SK-N-SH (cell line): ENCODE results near the gene DMRT1. TPM values are rescaled to one million over a fixed set of nuclear protein-coding genes. Genes with fewer than 3 reads are reported as not detected.

Source experiments
- CTCF ChIA-PET: fragments of 300-600, 350-600 bp; formaldehyde crosslinking; extraction: SDS; loops from one replicate; lab custom pipeline; 2021; lab: Yijun Ruan, JAX
- POLR2A ChIA-PET: fragments of 350-600 bp; sonication (Branson Sonifier 250); formaldehyde crosslinking; extraction: SDS; loops from one replicate; lab custom pipeline; 2020; ENCODE audit warnings: antibody characterized with exemption, inconsistent platforms; lab: Yijun Ruan, JAX
- DNase-seq: peaks from one replicate; pipeline ENCODE4 v3.0.0; 2012
- H2AFZ ChIP-seq: fragments of 200-600 bp; sonication (generic); 2 replicates; pipeline ENCODE4 v1.8.1; 2016; ENCODE audit warnings: antibody characterized with exemption, mild to moderate bottlenecking, low read depth
- H3F3A ChIP-seq: fragments of 200-600 bp; sonication (generic); replicated peaks from 2 replicates; pipeline ENCODE3; 2016; ENCODE audit warnings: antibody characterized with exemption, mild to moderate bottlenecking; ENCODE audit not compliant: insufficient read depth
- H3K27ac ChIP-seq, 2 experiments: fragments of 200-500 bp in 1 of 2; fragments of 200-600 bp in 1 of 2; sonication (Bioruptor generic) in 1 of 2; sonication (generic), shearing (Covaris generic) in 1 of 2; 2 replicates each; pipeline versions ENCODE4 v1.5.1 to v1.6.1; 2014 to 2016; ENCODE audit warnings: low read depth in 2 of 2, inconsistent platforms in 1 of 2, low read length in 1 of 2, mild to moderate bottlenecking in 1 of 2, mixed read lengths in 1 of 2
- H3K27me3 ChIP-seq: fragments of 200-600 bp; sonication (generic), shearing (Covaris generic); 2 replicates; pipeline ENCODE4 v1.6.1; 2016; ENCODE audit warnings: mixed run types; ENCODE audit not compliant: insufficient read depth
- H3K36me3 ChIP-seq, 2 experiments: fragments of 200-500 bp in 1 of 2; fragments of 200-600 bp in 1 of 2; sonication (Bioruptor generic) in 1 of 2; sonication (generic) in 1 of 2; replicated peaks in 1 of 2; 2 replicates each; pipeline versions ENCODE3 to v1.5.1; 2014 to 2016; ENCODE audit warnings: low read length in 1 of 2, mild to moderate bottlenecking in 1 of 2; ENCODE audit not compliant: insufficient read depth in 2 of 2, control insufficient read depth in 1 of 2
- H3K4me1 ChIP-seq, 2 experiments: fragments of 200-500 bp in 1 of 2; fragments of 200-600 bp in 1 of 2; sonication (Bioruptor generic) in 1 of 2; sonication (generic), shearing (Covaris generic) in 1 of 2; 2 replicates each; pipeline versions ENCODE4 v1.5.1 to v1.6.1; 2014 to 2016; ENCODE audit warnings: low read depth in 1 of 2, low read length in 1 of 2, mixed run types in 1 of 2; ENCODE audit not compliant: insufficient read depth in 2 of 2, control insufficient read depth in 1 of 2
- H3K4me2 ChIP-seq: fragments of 200-600 bp; sonication (generic), shearing (Covaris generic); 2 replicates; pipeline ENCODE4 v1.6.1; 2017; ENCODE audit warnings: mixed run types
- H3K4me3 ChIP-seq, 2 experiments: fragments of 200-500 bp in 1 of 2; fragments of 200-600 bp in 1 of 2; sonication (Bioruptor generic) in 1 of 2; sonication (generic), shearing (Covaris generic) in 1 of 2; 2 replicates each; pipeline versions ENCODE4 v1.5.1 to v1.8.1; 2014 to 2016; ENCODE audit warnings: low read depth in 2 of 2, inconsistent platforms in 1 of 2, low read length in 1 of 2, mild to moderate bottlenecking in 1 of 2, mixed read lengths in 1 of 2, moderate library complexity in 1 of 2
- H3K79me2 ChIP-seq: fragments of 200-600 bp; sonication (generic); 2 replicates; pipeline ENCODE4 v1.8.1; 2017; ENCODE audit warnings: mild to moderate bottlenecking; ENCODE audit not compliant: insufficient read depth
- H3K9ac ChIP-seq: fragments of 200-600 bp; sonication (generic); 2 replicates; pipeline ENCODE4 v1.6.1; 2017; ENCODE audit warnings: mixed run types
- H3K9me2 ChIP-seq: fragments of 200-600 bp; sonication (generic); 2 replicates; pipeline ENCODE4 v1.6.1; 2017; ENCODE audit warnings: mixed run types
- H3K9me3 ChIP-seq: fragments of 200-600 bp; sonication (generic); 2 replicates; pipeline ENCODE4 v1.6.1; 2017; ENCODE audit warnings: mixed run types, mild to moderate bottlenecking, moderate library complexity
- H4K20me1 ChIP-seq: fragments of 200-600 bp; sonication (generic); 2 replicates; pipeline ENCODE4 v1.6.1; 2017; ENCODE audit warnings: mild to moderate bottlenecking, mixed run types; ENCODE audit not compliant: insufficient read depth
- CTCF ChIP-seq: fragments of 200-600 bp; sonication (generic); IDR thresholded peaks from 2 replicates; pipeline ENCODE4 v1.6.1; 2017; ENCODE audit warnings: antibody characterized with exemption, mild to moderate bottlenecking, moderate library complexity
- MAX ChIP-seq: IDR thresholded peaks from 2 replicates; pipeline ENCODE4 v1.4.0; 2012; ENCODE audit warnings: low read depth
- PBX3 ChIP-seq: IDR thresholded peaks from 2 replicates; pipeline ENCODE4; 2012
- POLR2AphosphoS5 ChIP-seq: IDR thresholded peaks from 2 replicates; pipeline ENCODE4 v1.6.1; 2012; ENCODE audit warnings: low read depth, low read length
- TCF12 ChIP-seq: IDR thresholded peaks from 2 replicates; pipeline ENCODE4 v1.4.0; 2012
- YY1 ChIP-seq: IDR thresholded peaks from 2 replicates; pipeline ENCODE4 v1.4.0; 2012; ENCODE audit warnings: low read depth, mild to moderate bottlenecking
- WGBS: methylation state at CpG from one replicate; pipeline ENCODE4 v1.1.6; 2017; ENCODE audit warnings: low lambda C conversion rate; 5-methylcytosine and 5-hydroxymethylcytosine counted together
- polyA plus RNA-seq, 3 experiments: library from polyadenylated mRNA; depleted of rRNA; stranded (reverse); fragments of >200 nt; gene quantifications; 2 replicates each; pipeline ENCODE4 v1.2.3, GENCODE V29; 2012

Gene DMRT1
- polyA plus RNA-seq, 1 of the 3 experiments (the other 2 are of a cell fraction), result not detected

- Histone ChIP-seq H3K4me1 (no peaks in the 10 kb centered on the region), H3K4me3 (no peak overlapping the region), H3K27me3 (peaks cover 91% of the 10 kb centered on the region), H4K20me1 (no peaks in the 10 kb centered on the region), H3K36me3 (no peaks in the 10 kb centered on the region), H3K9me2 (no peaks in the 10 kb centered on the region), H2AFZ (no peak overlapping the region), H3K79me2 (no peaks in the 10 kb centered on the region), H3K9me3 (no peaks in the 10 kb centered on the region), H3K27ac (no peak overlapping the region), H3K9ac (no peak overlapping the region), H3F3A (no peaks in the 10 kb centered on the region), H3K4me2 (no peak overlapping the region)
- ChIA-PET POLR2A (no interaction called here), CTCF (interaction anchor here (1.0 to 1.1 kb wide), 2 partner anchors 8 to 46 kb away, joined by 3 read pairs; no protein-coding TSS in a partner anchor)
- no peak for DNase-seq
- TF ChIP-seq YY1, result no peak
- no peak for TF ChIP-seq TCF12
- TF ChIP-seq CTCF, result no peak
- no peak for TF ChIP-seq MAX
- no peak for TF ChIP-seq POLR2AphosphoS5
- WGBS, result 9% methylated on average over 29 of the region's 29 CpGs
Measured at GRCh38 chr9:974031-974995, 132.8 kb downstream of the DMRT1 start.

GRCh38 chr9:974996-975739 lies 133.7 kb downstream of the DMRT1 start:
- CTCF ChIA-PET, result interaction anchor here (0.6 to 1.8 kb wide), 4 partner anchors 9 to 278 kb away, joined by 3 to 4 read pairs (median 3); no protein-coding TSS in a partner anchor
- peaks cover 89% of the 10 kb centered on the region for H3K27me3 ChIP-seq
- DNase-seq, result no peak

More at GRCh38 chr9:974996-975739, 133.7 kb downstream of the DMRT1 start:
- WGBS, result 13% methylated on average over 14 of the region's 24 CpGs
- Histone ChIP-seq H3K4me1 (no peaks in the 10 kb centered on the region), H4K20me1 (no peaks in the 10 kb centered on the region), H3K79me2 (no peaks in the 10 kb centered on the region), H3K9ac (no peak overlapping the region), H3K9me2 (no peaks in the 10 kb centered on the region), H3K4me3 (no peak overlapping the region), H3K4me2 (no peak overlapping the region), H2AFZ (no peak overlapping the region), H3K9me3 (no peaks in the 10 kb centered on the region), H3K36me3 (no peaks in the 10 kb centered on the region), H3K27ac (no peak overlapping the region), H3F3A (no peaks in the 10 kb centered on the region)
- TF ChIP-seq PBX3, result no peak
- POLR2A ChIA-PET, result no interaction called here
